Endothelial cell of umbilical vein (primary cell): ENCODE measurements around the gene CD320. TPM values are rescaled to one million over a fixed set of nuclear protein-coding genes. Genes with fewer than 3 reads are reported as not detected.

Experiments used
- BruUV-seq: library from RNA; stranded (reverse); fragments of 400-500 nt; replicated peaks from 2 replicates; lab custom pipeline; 2021; lab: Mats Ljungman, UMichigan
- CTCF ChIA-PET: fragments of 300-600, 350-600 bp; sonication (Branson Sonifier 250); formaldehyde crosslinking; loops from one replicate; lab custom pipeline; 2021; ENCODE audit warnings: antibody characterized with exemption, inconsistent platforms; lab: Charles Lee
- POLR2A ChIA-PET: fragments of 300-600, 350-600 bp; sonication (Branson Sonifier 250); formaldehyde crosslinking; loops from one replicate; lab custom pipeline; 2021; ENCODE audit warnings: antibody characterized with exemption, inconsistent platforms; lab: Charles Lee
- DNase-seq: peaks from one replicate; pipeline ENCODE4 v3.0.0-alpha.2; 2011; ENCODE audit warnings: low read depth, low spot score
- FAIRE-seq: peaks from 2 replicates; lab custom pipeline; 2011; peaks lifted over from hg19 to GRCh38; lab: Jason Lieb, UNC
- H2AFZ ChIP-seq: 2 replicates; pipeline ENCODE4 v1.6.0; 2012; ENCODE audit warnings: low read depth, low read length, control low read depth, inconsistent platforms
- H3K27ac ChIP-seq: 2 replicates; pipeline ENCODE4 v1.5.1; 2011; ENCODE audit warnings: low read depth, mild to moderate bottlenecking, control low read depth, low read length, moderate library complexity; ENCODE audit not compliant: insufficient read depth
- H3K27me3 ChIP-seq, 2 experiments: 2 replicates each; pipeline versions ENCODE4 v1.6.0 to v1.6.1; 2011; ENCODE audit warnings: low read length in 2 of 2, mixed read lengths in 1 of 2; ENCODE audit not compliant: control insufficient read depth in 2 of 2, insufficient read depth in 2 of 2
- H3K36me3 ChIP-seq, 2 experiments: 2 replicates in 1 of 2; 3 replicates in 1 of 2; pipeline ENCODE4 v1.5.1; 2011; ENCODE audit warnings: low read length in 2 of 2, mild to moderate bottlenecking in 1 of 2, moderate library complexity in 1 of 2; ENCODE audit not compliant: control insufficient read depth in 2 of 2, insufficient read depth in 2 of 2; ENCODE audit errors: extremely low read depth in 1 of 2
- H3K4me1 ChIP-seq: 3 replicates; pipeline ENCODE4 v1.5.1; 2011; ENCODE audit warnings: mild to moderate bottlenecking, low read length; ENCODE audit not compliant: control insufficient read depth, insufficient read depth; ENCODE audit errors: extremely low read depth
- H3K4me2 ChIP-seq: 2 replicates; pipeline ENCODE4 v1.6.1; 2011; ENCODE audit warnings: low read length, control low read depth, mixed read lengths; ENCODE audit not compliant: insufficient read depth
- H3K4me3 ChIP-seq, 3 experiments: fragments of 200-600 bp in 1 of 3; sonication (generic), shearing (Covaris generic) in 1 of 3; replicated peaks in 1 of 3; 2 replicates each; pipeline ENCODE4 v1.5.1; 2011 to 2016; ENCODE audit warnings: control low read depth in 3 of 3, low read length in 3 of 3, mild to moderate bottlenecking in 2 of 3, inconsistent platforms in 1 of 3, low read depth in 1 of 3, moderate library complexity in 1 of 3; ENCODE audit not compliant: insufficient read depth in 1 of 3
- H3K79me2 ChIP-seq: 2 replicates; pipeline ENCODE4 v1.6.0; 2012; ENCODE audit warnings: low read length, inconsistent platforms; ENCODE audit not compliant: control insufficient read depth, insufficient read depth
- H3K9ac ChIP-seq: replicated peaks from 2 replicates; pipeline ENCODE3; 2011; ENCODE audit warnings: low read length, control low read depth; ENCODE audit not compliant: insufficient read depth; ENCODE audit errors: extremely low read depth
- H3K9me1 ChIP-seq: replicated peaks from 3 replicates; pipeline ENCODE4 v1.6.0; 2011; ENCODE audit warnings: mild to moderate bottlenecking, low read length; ENCODE audit not compliant: control insufficient read depth, insufficient read depth; ENCODE audit errors: extremely low read depth
- H3K9me3 ChIP-seq: replicated peaks from 2 replicates; pipeline ENCODE4 v1.5.1; 2012; ENCODE audit warnings: low read length, inconsistent platforms; ENCODE audit not compliant: control insufficient read depth, insufficient read depth
- H4K20me1 ChIP-seq: replicated peaks from 2 replicates; pipeline ENCODE3; 2011; ENCODE audit warnings: mild to moderate bottlenecking, low read length; ENCODE audit not compliant: control insufficient read depth, insufficient read depth; ENCODE audit errors: extremely low read depth
- EZH2 ChIP-seq: IDR thresholded peaks from 2 replicates; pipeline ENCODE4 v1.6.1; 2012; ENCODE audit warnings: borderline replicate concordance, low read depth, mild to moderate bottlenecking, moderate library complexity, low read length, inconsistent platforms; ENCODE audit not compliant: severe bottlenecking
- FOS ChIP-seq: IDR thresholded peaks from 2 replicates; pipeline ENCODE4 v1.6.1; 2011; ENCODE audit warnings: mild to moderate bottlenecking, low read length, moderate library complexity, borderline replicate concordance; ENCODE audit not compliant: insufficient read depth
- GATA2 ChIP-seq: IDR thresholded peaks from 2 replicates; pipeline ENCODE4 v1.7.0; 2011; ENCODE audit warnings: low read depth, mild to moderate bottlenecking, moderate library complexity, mixed read lengths, low read length; ENCODE audit not compliant: insufficient read length, insufficient read depth
- JUN ChIP-seq: IDR thresholded peaks from 2 replicates; pipeline ENCODE4 v1.6.1; 2011; ENCODE audit warnings: borderline replicate concordance, low read depth; ENCODE audit not compliant: insufficient read length, insufficient read depth
- MYC ChIP-seq: IDR thresholded peaks from one replicate; pipeline ENCODE4 v1.6.1; 2011; ENCODE audit warnings: mild to moderate bottlenecking, low read depth, low read length
- POLR2A ChIP-seq: IDR thresholded peaks from 2 replicates; pipeline ENCODE4 v1.6.1; 2012; ENCODE audit warnings: low read depth, mild to moderate bottlenecking, control low read depth, low read length
- POLR2AphosphoS5 ChIP-seq: IDR thresholded peaks from 2 replicates; pipeline ENCODE4 v1.6.1; 2012; ENCODE audit warnings: low read depth, mild to moderate bottlenecking, control low read depth, low read length, moderate library complexity; ENCODE audit not compliant: insufficient read depth
- dilution Hi-C: fragments of 300-500 bp; cut with MboI; formaldehyde crosslinking; loops from one replicate; pipeline ENCODE4 v1.15.0; 2019; ENCODE audit warnings: low sequenced_read_pairs; ENCODE audit not compliant: extremely low pct_ligation_motif_present
- intact Hi-C: fragments of 100-400 bp; cut with micrococcal nuclease; formaldehyde crosslinking; loops from one replicate; pipeline ENCODE4 v1.10.0; 2022
- polyA plus RNA-seq, 4 experiments: library from polyadenylated mRNA; depleted of rRNA in 3 of 4; stranded (reverse) in 3 of 4; unstranded in 1 of 4; fragments of >200 nt; gene quantifications; 2 replicates each; pipeline versions ENCODE4 v1.2.1 to v1.2.3, GENCODE V29; 2011 to 2012; ENCODE audit warnings: missing spikeins in 1 of 4
- total RNA-seq: library from RNA; stranded (reverse); gene quantifications from 2 replicates; pipeline ENCODE4 v1.2.3, GENCODE V29; 2021
- TF ChIP-seq, protein P1 (sequence below): IDR thresholded peaks from 2 replicates; pipeline ENCODE4 v1.6.1; 2011; ENCODE audit not compliant: insufficient read depth, insufficient read length
- TF ChIP-seq, protein P2 (sequence below), 2 donors: IDR thresholded peaks; 1 replicate in 1 of 2; 2 replicates in 1 of 2; pipeline ENCODE4 v1.5.1; 2011; ENCODE audit warnings: low read length in 2 of 2, mild to moderate bottlenecking in 2 of 2, moderate library complexity in 2 of 2, control low read depth in 1 of 2, inconsistent platforms in 1 of 2, low read depth in 1 of 2; ENCODE audit not compliant: insufficient read depth in 1 of 2; ENCODE audit errors: extremely low read depth in 1 of 2

The CD320 gene
- total and polyA plus RNA-seq, 2 donors (not counting 3 experiments of a cell fraction or from before 2014, with no cell fraction given), result 84.9 to 190 TPM

DNA sequence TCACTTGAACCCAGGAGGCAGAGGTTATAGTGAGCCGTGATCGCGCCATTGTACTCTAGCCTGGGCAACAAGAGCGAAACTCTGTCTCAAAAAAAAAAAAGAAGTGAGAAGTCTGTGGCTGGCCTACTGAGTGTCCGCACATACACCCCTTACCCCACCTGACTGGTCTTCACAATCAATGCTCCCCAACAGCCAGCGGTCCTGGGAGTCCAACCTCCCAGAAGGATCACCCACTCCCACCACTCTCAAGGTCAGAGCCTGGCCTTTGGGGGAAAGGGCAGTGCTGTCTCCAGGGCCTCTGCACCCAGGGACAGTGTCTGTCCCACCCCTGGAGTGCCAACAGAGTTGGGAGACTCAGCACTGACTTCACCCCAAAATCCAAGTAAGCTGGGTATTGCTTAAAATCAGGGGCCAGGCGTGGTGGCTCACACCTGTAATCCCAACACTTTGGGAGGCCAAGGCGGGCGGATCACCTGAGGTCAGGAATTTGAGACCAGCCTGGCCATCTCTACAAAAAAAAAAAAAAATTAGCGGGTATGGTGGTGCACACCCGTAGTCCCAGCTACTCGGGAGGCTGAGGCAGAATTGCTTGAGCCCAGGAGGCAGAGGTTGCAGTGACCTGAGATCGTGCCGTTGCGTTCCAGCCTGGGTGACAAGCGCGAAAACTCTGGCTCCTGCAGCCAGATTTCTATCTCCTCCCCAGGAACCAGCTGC is 2.3 kb upstream of the CD320 start:
- H3K9ac ChIP-seq, result no peak overlapping the region
- ChIA-PET CTCF (no interaction called here), POLR2A (interaction anchor here (1.0 kb wide), 1 partner anchor 204 kb away, joined by 3 read pairs; the partner anchor contains the start of gene ZNF414)
- intact Hi-C loops, result loop anchor here (10.0 kb wide), 1 partner anchor 46 kb away; no protein-coding TSS in a partner anchor
- H3K27ac ChIP-seq, result no peak overlapping the region
- DNase-seq, result no peak
- no peak overlapping the region for H2AFZ ChIP-seq
- H3K4me2 ChIP-seq, result no peak overlapping the region
- no peaks in the 10 kb centered on the region for H3K9me1 ChIP-seq
- no peaks in the 10 kb centered on the region for H3K9me3 ChIP-seq
- H3K27me3 ChIP-seq, result no peaks in the 10 kb centered on the region
- peaks cover 19% of the 10 kb centered on the region for H3K4me1 ChIP-seq
- dilution Hi-C loops, result no loop called here
- no peaks in the 10 kb centered on the region for H4K20me1 ChIP-seq
- FAIRE-seq, result no peak
- no peak overlapping the region for H3K4me3 ChIP-seq
- TF ChIP-seq MYC (no peak), GATA2 (no peak), POLR2AphosphoS5 (no peak), EZH2 (no peak), FOS (no peak), POLR2A (no peak), JUN (no peak)
- TF ChIP-seq, protein P1, sequence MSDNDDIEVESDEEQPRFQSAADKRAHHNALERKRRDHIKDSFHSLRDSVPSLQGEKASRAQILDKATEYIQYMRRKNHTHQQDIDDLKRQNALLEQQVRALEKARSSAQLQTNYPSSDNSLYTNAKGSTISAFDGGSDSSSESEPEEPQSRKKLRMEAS, result no peak
- TF ChIP-seq, protein P2, sequence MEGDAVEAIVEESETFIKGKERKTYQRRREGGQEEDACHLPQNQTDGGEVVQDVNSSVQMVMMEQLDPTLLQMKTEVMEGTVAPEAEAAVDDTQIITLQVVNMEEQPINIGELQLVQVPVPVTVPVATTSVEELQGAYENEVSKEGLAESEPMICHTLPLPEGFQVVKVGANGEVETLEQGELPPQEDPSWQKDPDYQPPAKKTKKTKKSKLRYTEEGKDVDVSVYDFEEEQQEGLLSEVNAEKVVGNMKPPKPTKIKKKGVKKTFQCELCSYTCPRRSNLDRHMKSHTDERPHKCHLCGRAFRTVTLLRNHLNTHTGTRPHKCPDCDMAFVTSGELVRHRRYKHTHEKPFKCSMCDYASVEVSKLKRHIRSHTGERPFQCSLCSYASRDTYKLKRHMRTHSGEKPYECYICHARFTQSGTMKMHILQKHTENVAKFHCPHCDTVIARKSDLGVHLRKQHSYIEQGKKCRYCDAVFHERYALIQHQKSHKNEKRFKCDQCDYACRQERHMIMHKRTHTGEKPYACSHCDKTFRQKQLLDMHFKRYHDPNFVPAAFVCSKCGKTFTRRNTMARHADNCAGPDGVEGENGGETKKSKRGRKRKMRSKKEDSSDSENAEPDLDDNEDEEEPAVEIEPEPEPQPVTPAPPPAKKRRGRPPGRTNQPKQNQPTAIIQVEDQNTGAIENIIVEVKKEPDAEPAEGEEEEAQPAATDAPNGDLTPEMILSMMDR (IDR thresholded peaks at IDR 0.05; ENCODE audit: extremely low read depth in 1 of 2, insufficient read depth in 1 of 2, low read depth in 1 of 2, low read length in 2 of 2), result no peak
- peaks cover 11% of the 10 kb centered on the region for H3K79me2 ChIP-seq
- no TSS peak for BruUV-seq
- H3K36me3 ChIP-seq, result no peaks in the 10 kb centered on the region
